ENCODE results near the gene GABRB3. TPM values are rescaled to one million over a fixed set of nuclear protein-coding genes. Genes with fewer than 3 reads are reported as not detected.

The GABRB3 gene
- polyA plus RNA-seq, 3 donors = not detected

DNA sequence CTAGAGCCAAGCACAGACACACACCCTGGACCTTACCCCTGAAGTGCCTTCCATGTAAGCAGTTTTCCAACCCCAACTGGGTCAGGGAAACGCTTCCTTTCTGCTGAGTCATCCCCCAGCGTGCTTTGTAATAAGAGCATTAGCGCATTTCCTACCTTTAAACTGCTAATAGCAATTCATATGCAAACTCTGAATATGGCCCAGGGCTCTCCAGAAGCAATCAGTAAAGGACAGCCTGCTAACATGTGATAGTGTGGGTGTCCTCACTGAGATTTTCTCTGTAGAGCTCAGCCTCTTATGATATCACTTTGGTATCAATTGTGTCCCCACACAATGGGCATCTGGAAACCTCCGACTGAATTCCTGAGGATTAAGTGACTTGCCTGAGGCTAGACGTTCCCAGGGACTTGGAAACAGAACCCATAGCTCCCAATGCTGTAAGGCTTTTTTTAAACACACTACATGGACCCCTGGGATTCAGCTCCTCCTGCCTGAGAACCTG, 5.6 kb downstream of the GABRB3 start:
- no peak overlapping the region for H3K27ac Mint-ChIP-seq
- H3K36me3 Mint-ChIP-seq = peaks cover 0 to 5% of the 10 kb centered on the region in 2 donors
- no peaks in the 10 kb centered on the region for H3K4me1 ChIP-seq (ENCODE audit: control insufficient read depth in 1 of 2, insufficient read depth in 2 of 2, low read length in 2 of 2)
- H2AFZ ChIP-seq (ENCODE audit: insufficient read depth, low read depth, low read length, poor library complexity, severe bottlenecking) = no peak overlapping the region
- no peaks in the 10 kb centered on the region for H3K36me3 ChIP-seq (replicated peaks in 1 of 2; ENCODE audit: control insufficient read depth in 1 of 2, insufficient read depth in 2 of 2, low read length in 2 of 2)
- peaks cover 0 to 17% (median 10%) of the 10 kb centered on the region in 7 donors for H3K9me3 Mint-ChIP-seq
- H3K4me2 ChIP-seq (replicated peaks; ENCODE audit: extremely low read depth, low read length, poor library complexity, severe bottlenecking) = no peak overlapping the region
- H3K79me2 ChIP-seq (ENCODE audit: insufficient read depth, low read length) = no peaks in the 10 kb centered on the region
- peaks cover 0 to 13% of the 10 kb centered on the region in 2 donors for H3K9me3 ChIP-seq (replicated peaks in 1 of 2; ENCODE audit: control insufficient read depth in 1 of 2, insufficient read depth in 1 of 2, low read length in 2 of 2)
- H3K27me3 ChIP-seq (ENCODE audit: control insufficient read depth in 2 of 2, insufficient read depth in 2 of 2, low read length in 2 of 2) = peaks cover 16 to 18% of the 10 kb centered on the region in 2 donors
- no peak for DNase-seq
- no peaks in the 10 kb centered on the region for H3K4me1 Mint-ChIP-seq
- no CpG with 5 or more reads among the region's 5 CpGs for WGBS (ENCODE audit: insufficient coverage)
- H3K4me3 Mint-ChIP-seq = no peak overlapping the region
- H3K9ac ChIP-seq (ENCODE audit: insufficient read depth, low read length, poor library complexity, severe bottlenecking) = no peak overlapping the region
- no peak overlapping the region for H3K27ac ChIP-seq (ENCODE audit: low read depth in 1 of 2, low read length in 2 of 2)
- H4K20me1 ChIP-seq (ENCODE audit: insufficient read depth, low read length) = no peaks in the 10 kb centered on the region
- intact Hi-C loops (cut with micrococcal nuclease) = loop anchor here in 1 of 2 donors (10.0 kb wide), 1 partner anchor 48 kb away; no protein-coding TSS in a partner anchor
- no peak overlapping the region for H3K4me3 ChIP-seq (replicated peaks in 1 of 3; ENCODE audit: low read depth in 2 of 3, low read length in 3 of 3)
- TF ChIP-seq, protein P1, sequence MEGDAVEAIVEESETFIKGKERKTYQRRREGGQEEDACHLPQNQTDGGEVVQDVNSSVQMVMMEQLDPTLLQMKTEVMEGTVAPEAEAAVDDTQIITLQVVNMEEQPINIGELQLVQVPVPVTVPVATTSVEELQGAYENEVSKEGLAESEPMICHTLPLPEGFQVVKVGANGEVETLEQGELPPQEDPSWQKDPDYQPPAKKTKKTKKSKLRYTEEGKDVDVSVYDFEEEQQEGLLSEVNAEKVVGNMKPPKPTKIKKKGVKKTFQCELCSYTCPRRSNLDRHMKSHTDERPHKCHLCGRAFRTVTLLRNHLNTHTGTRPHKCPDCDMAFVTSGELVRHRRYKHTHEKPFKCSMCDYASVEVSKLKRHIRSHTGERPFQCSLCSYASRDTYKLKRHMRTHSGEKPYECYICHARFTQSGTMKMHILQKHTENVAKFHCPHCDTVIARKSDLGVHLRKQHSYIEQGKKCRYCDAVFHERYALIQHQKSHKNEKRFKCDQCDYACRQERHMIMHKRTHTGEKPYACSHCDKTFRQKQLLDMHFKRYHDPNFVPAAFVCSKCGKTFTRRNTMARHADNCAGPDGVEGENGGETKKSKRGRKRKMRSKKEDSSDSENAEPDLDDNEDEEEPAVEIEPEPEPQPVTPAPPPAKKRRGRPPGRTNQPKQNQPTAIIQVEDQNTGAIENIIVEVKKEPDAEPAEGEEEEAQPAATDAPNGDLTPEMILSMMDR (IDR thresholded peaks at IDR 0.05) = no peak
- H3K27me3 Mint-ChIP-seq (ENCODE audit: low read depth in 3 of 3) = peaks cover 14 to 21% (median 19%) of the 10 kb centered on the region in 3 donors

DNA sequence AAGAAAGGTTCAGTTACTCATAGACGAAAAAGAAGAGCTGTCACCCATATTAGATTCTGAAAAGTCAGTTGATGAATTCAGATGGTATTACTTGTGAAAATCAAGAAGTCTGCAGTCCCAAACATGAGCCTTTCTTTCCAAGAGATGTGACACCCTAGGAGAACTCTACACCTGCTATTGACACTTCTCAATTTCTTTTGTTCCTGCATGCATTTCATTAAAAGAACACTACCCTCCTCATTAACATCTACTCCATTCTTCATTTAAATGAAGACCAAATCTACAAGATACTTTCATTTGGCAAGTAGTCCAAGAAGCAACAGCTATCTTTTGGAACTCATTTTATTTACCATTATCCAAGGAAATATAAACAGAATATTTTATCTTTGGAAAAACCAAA, 6.6 kb downstream of the GABRB3 start:
- WGBS (ENCODE audit: insufficient coverage) = no CpG with 5 or more reads among the region's 1 CpG
- Histone ChIP-seq H3K4me3 (replicated peaks in 1 of 3; ENCODE audit: low read depth in 2 of 3, low read length in 3 of 3) (no peak overlapping the region), H3K9me3 (replicated peaks in 1 of 2; ENCODE audit: control insufficient read depth in 1 of 2, insufficient read depth in 1 of 2, low read length in 2 of 2) (peaks cover 0 to 9% of the 10 kb centered on the region in 2 donors), H3K9ac (ENCODE audit: insufficient read depth, low read length, poor library complexity, severe bottlenecking) (no peak overlapping the region), H2AFZ (ENCODE audit: insufficient read depth, low read depth, low read length, poor library complexity, severe bottlenecking) (no peak overlapping the region), H4K20me1 (ENCODE audit: insufficient read depth, low read length) (no peaks in the 10 kb centered on the region), H3K27me3 (ENCODE audit: control insufficient read depth in 2 of 2, insufficient read depth in 2 of 2, low read length in 2 of 2) (peaks cover 8 to 10% of the 10 kb centered on the region in 2 donors), H3K4me2 (replicated peaks; ENCODE audit: extremely low read depth, low read length, poor library complexity, severe bottlenecking) (no peak overlapping the region), H3K79me2 (ENCODE audit: insufficient read depth, low read length) (no peaks in the 10 kb centered on the region), H3K36me3 (replicated peaks in 1 of 2; ENCODE audit: control insufficient read depth in 1 of 2, insufficient read depth in 2 of 2, low read length in 2 of 2) (no peaks in the 10 kb centered on the region), H3K27ac (ENCODE audit: low read depth in 1 of 2, low read length in 2 of 2) (no peak overlapping the region), H3K4me1 (ENCODE audit: control insufficient read depth in 1 of 2, insufficient read depth in 2 of 2, low read length in 2 of 2) (no peaks in the 10 kb centered on the region)
- intact Hi-C loops (cut with micrococcal nuclease) = loop anchor here in 1 of 2 donors (10.0 kb wide), 1 partner anchor 49 kb away; no protein-coding TSS in a partner anchor
- peaks cover 7 to 12% (median 11%) of the 10 kb centered on the region in 3 donors for H3K27me3 Mint-ChIP-seq (ENCODE audit: low read depth in 3 of 3)
- no peaks in the 10 kb centered on the region for H3K36me3 Mint-ChIP-seq
- H3K4me3 Mint-ChIP-seq = no peak overlapping the region
- no peaks in the 10 kb centered on the region for H3K4me1 Mint-ChIP-seq
- TF ChIP-seq, protein P1 (IDR thresholded peaks at IDR 0.05) = no peak
- DNase-seq = no peak
- H3K27ac Mint-ChIP-seq = no peak overlapping the region
- peaks cover 0 to 10% (median 5%) of the 10 kb centered on the region in 7 donors for H3K9me3 Mint-ChIP-seq

All from CD14-positive monocyte (primary cell).